HCT116 (cell line): ENCODE measurements around the gene FKBP10.

Source experiments
- CBX3 ChIP-seq: IDR thresholded peaks from 2 replicates; pipeline ENCODE4 v1.6.1; 2012; ENCODE audit warnings: low read depth
- CEBPB ChIP-seq: IDR thresholded peaks from 2 replicates; pipeline ENCODE4 v1.6.1; 2012; ENCODE audit warnings: low read depth
- CTCF ChIP-seq, 3 experiments: fragments of 200-600 bp in 1 of 3; sonication (generic) in 1 of 3; IDR thresholded peaks in 2 of 3; conservative IDR thresholded peaks in 1 of 3; 2 replicates each; pipeline ENCODE4 v1.5.1; 2012 to 2017; ENCODE audit warnings: low read depth in 2 of 3, low read length in 2 of 3, antibody characterized with exemption in 1 of 3, borderline replicate concordance in 1 of 3, control low read depth in 1 of 3, mild to moderate bottlenecking in 1 of 3, mixed read lengths in 1 of 3, mixed run types in 1 of 3, moderate library complexity in 1 of 3; ENCODE audit not compliant: insufficient read depth in 1 of 3
- EZH2 ChIP-seq: fragments of 200-600 bp; sonication (generic); IDR thresholded peaks from 2 replicates; pipeline ENCODE4 v1.6.1; 2017; ENCODE audit warnings: antibody characterized with exemption, mixed run types
- EZH2phosphoT487 ChIP-seq: fragments of 200-600 bp; IDR thresholded peaks from 2 replicates; pipeline ENCODE4 v1.6.1; 2018; ENCODE audit warnings: antibody characterized with exemption, borderline replicate concordance
- MAX ChIP-seq: IDR thresholded peaks from 2 replicates; pipeline ENCODE4 v1.6.1; 2012
- POLR2A ChIP-seq: IDR thresholded peaks from 2 replicates; pipeline ENCODE4 v1.7.0; 2011; ENCODE audit warnings: borderline replicate concordance; ENCODE audit not compliant: insufficient read depth, insufficient read length; ENCODE audit errors: extremely low read depth
- POLR2AphosphoS5 ChIP-seq: IDR thresholded peaks from 2 replicates; pipeline ENCODE4 v1.6.1; 2011; ENCODE audit warnings: mild to moderate bottlenecking, low read depth, low read length, moderate library complexity
- RAD21 ChIP-seq: IDR thresholded peaks from 2 replicates; pipeline ENCODE4 v1.6.1; 2012; ENCODE audit warnings: low read depth, mild to moderate bottlenecking
- REST ChIP-seq: IDR thresholded peaks from 2 replicates; pipeline ENCODE4 v1.6.1; 2012; ENCODE audit warnings: low read depth
- SIN3A ChIP-seq: IDR thresholded peaks from 2 replicates; pipeline ENCODE4 v1.6.1; 2012; ENCODE audit warnings: low read depth
- SRF ChIP-seq: IDR thresholded peaks from 2 replicates; pipeline ENCODE4 v1.6.1; 2012; ENCODE audit warnings: low read depth
- ZFX ChIP-seq: fragments of 450-650 bp; IDR thresholded peaks from 2 replicates; pipeline ENCODE4 v1.6.1; 2017

GRCh38 chr17:41813699-41814124 lies 908 bp downstream of the FKBP10 start:
- TF ChIP-seq POLR2AphosphoS5 (no peak), SIN3A (no peak), CTCF (IDR thresholded peaks at IDR 0.05 in 2 of 3, conservative IDR thresholded peaks at IDR 0.05 in 1 of 3; ENCODE audit: borderline replicate concordance in 1 of 3, insufficient read depth in 1 of 3, low read depth in 2 of 3, low read length in 2 of 3) (no peak), POLR2A (no peak), EZH2 (no peak), MAX (no peak), CBX3 (no peak), CEBPB (no peak), RAD21 (no peak), ZFX (no peak), REST (no peak), SRF (no peak), EZH2phosphoT487 (no peak)
